ENCODE measurements around the gene AAK1. TPM values are rescaled to one million over a fixed set of nuclear protein-coding genes. Genes with fewer than 3 reads are reported as not detected.
"Not testable (repeated sequence)": the region's sequence is repeated elsewhere in the genome, so short reads cannot be mapped to it uniquely, and the experiment has no call there.

Gene AAK1
- total RNA-seq, 1 donor from 2014 or later, result 30.8 TPM

GRCh38 chr2:69659941-69660483 is 16.5 kb upstream of the AAK1 start:
- no peak for DNase-seq (ENCODE audit: low spot score)

- no peak for DNase-seq (ENCODE audit: low spot score)
Observed at GRCh38 chr2:69659349-69659748, 15.8 kb upstream of the AAK1 start.

DNA sequence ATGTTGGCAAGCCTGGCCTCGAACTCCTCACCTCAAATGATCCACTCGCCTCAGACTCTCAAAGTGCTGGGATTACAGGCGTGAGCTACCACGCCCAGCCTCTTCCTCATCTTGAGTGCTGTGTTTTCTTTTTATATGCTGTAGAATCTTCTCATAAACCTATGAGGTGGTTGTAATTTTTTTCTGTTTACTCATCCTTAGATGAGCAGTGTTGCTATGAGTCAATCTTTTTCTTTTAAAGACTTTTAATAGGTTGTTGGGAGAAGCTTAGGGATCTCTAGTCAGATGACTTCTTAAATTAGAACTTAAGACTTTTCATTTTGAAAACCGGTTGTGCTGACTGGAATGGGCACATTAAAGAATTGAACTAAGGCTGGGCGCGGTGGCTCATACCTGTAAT is 8.7 kb upstream of the AAK1 start:
- peak; percentile 23 for DNase-seq (ENCODE audit: low spot score)

DNA sequence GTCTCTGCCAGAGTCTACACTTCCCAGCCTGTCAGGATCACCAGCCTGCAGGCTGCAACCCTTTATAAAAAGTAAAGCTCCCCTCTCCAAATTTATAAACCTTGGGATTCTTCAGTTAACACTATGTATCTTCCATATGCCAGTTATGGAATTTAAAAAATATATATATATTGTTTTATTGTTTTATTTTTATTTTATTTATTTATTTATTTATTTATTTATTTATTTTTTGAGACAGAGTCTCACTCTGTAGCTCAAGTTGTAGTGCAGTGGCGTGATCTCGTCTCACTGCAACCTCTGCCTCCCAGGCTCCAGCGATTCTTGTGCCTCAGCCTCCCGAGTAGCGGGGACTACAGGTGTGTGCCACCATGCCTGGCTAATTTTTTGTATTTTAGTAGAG is 3.7 kb upstream of the AAK1 start:
- DNase-seq (ENCODE audit: low spot score), result not testable (repeated sequence)

DNA sequence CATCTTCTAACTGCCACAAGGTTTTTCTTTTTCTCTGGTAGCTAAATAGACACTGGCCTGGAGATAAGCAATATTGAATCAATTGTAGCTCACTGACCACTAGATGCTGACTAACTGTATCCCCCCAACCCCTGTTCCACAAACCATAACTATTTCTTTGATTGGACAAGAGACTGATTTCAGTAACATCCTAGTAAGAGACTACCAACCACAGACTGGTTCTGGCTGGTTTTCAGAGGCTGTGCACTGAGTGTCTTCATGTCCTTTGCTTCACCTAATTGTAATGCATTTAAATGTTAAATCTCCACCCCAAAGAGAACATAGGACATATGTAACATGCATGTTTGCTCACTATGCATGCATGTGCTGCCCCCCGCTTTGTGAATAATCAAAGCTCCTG is 3.2 kb upstream of the AAK1 start:
- DNase-seq (ENCODE audit: low spot score), result no peak

GRCh38 chr2:69645921-69646320 is 2.4 kb upstream of the AAK1 start:
- no peak for DNase-seq (ENCODE audit: low spot score)

DNA sequence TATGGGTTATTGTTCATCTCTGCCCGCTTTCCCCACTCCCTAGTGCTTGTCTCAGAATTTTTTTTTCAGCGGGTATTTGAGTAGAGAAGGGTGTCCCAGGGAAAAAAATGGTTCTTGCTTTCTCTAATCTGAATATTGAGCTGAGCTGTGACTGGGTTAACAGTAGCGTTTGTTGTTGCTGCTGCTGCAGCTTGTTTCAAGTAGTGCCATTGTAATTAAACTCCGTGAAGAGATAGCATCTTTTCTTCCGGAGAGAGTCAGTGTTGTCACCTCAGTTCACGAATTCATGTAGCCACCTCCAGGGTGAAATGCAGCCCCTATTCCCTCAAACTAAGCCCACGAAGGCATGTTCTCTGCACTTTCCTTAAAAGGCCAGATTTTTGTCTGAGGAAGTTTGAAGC is 1.5 kb upstream of the AAK1 start:
- DNase-seq (ENCODE audit: low spot score), result peak; percentile 51

GRCh38 chr2:69644506-69644979 is 1.0 kb upstream of the AAK1 start:
- peak; percentile 19 for DNase-seq (ENCODE audit: low spot score)

GRCh38 chr2:69642709-69643601 is 584 bp downstream of the AAK1 start:
- DNase-seq (ENCODE audit: low spot score), result peak; percentile 89

DNA sequence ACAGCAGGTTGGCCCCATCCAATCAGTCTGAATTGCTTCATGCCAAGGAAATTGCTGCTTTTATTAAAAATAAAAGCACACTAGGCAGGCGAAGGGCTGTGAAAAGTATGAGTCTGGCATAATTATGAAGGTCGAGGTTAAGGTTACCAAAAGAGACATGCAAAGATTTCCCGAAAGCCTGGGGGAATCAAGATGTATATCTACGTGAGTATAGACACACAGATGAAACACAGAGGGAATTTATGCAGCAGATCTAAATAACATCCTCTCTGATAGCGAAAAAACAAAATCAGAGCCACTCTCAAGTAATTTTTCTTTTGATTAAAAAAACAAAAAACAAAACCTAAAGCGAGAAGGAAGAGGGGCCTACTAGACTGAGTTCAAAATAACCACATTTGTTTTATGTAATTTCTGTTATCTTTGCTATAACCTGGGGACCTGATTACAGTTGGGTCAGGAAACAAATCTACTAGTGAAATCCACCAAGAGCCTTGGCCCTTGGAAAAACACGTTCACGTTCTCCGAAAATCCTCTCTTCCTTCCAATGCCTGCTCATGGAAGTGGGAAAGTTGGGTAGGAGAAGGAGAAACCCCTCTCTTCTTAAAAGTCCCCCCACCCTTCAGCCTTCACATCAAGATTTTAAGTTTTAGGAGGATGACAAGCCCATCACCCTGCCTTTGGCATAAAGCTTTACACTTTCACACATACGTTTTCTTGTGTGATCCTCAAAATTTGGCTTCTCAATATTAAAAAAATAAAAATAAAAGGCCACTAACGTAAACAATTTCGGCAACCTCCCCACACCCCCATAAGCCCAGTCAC is 1.4 kb downstream of the AAK1 start:
- DNase-seq (ENCODE audit: low spot score), result peak; percentile 36

DNA sequence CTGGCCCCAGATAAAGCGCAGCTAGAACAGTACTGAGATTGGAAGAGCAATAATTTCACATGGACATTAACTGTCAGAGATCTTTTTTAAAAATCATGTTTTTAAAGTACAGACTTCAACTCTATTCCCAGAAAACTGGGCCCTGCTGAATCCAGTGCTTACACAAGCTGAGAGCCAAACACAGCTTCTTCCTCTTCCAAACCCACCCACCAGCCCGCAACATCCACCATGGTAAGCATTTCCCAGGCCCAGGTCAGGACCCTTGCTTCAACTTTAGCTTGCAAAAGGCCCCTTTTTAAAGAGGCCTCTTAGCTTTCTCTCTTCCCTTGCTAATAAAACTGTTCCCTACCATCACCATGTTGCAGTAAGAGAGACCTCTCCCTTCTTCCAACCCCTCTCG is 2.1 kb downstream of the AAK1 start:
- DNase-seq (ENCODE audit: low spot score), result no peak

GRCh38 chr2:69639266-69639665 is 4.3 kb downstream of the AAK1 start:
- DNase-seq (ENCODE audit: low spot score), result peak; percentile 94

DNA sequence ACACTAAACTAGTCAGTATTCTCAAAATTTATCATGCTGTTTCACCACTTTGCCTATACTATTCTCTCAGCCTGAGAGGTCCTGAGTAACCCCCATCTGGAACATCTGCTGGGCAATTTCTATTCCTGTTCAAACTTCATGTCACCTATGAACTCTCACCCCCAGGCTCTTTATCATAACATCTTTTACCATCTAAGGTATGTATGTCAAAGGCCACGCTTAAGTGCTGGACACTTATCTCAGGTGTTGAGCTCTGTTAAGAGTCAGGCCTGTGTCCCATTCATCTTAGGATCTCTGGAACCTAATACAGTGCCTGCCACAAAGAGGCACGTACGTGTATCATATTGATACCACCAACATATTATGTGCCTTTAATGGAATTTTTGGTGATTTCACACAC is 4.9 kb downstream of the AAK1 start:
- no peak for DNase-seq (ENCODE audit: low spot score)

DNA sequence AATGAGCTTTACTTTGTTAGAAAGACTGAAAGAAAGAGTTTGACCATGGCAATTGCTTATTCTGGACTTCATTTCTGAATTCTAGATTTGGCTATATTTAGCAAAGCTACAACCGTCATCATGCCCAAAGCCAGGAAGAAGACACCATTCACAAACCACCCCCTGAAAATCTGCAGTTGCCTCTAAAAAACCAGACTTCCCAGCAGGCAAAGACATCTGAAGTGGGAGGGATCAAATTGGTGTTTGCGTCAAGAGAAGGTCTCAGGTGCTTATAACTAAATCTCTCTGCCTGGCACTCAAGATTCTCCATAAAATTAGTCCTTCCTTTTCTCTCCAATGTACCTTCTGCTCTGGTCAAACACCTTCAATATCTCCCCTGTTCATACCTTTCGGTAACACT is 5.6 kb downstream of the AAK1 start:
- DNase-seq (ENCODE audit: low spot score), result no peak

GRCh38 chr2:69636395-69636794 is 7.1 kb downstream of the AAK1 start:
- no peak for DNase-seq (ENCODE audit: low spot score)

- DNase-seq (ENCODE audit: low spot score), result no peak
Observed at GRCh38 chr2:69635432-69635831, 8.1 kb downstream of the AAK1 start.

GRCh38 chr2:69634196-69634821 is 9.2 kb downstream of the AAK1 start:
- no peak for DNase-seq (ENCODE audit: low spot score)

- DNase-seq (ENCODE audit: low spot score), result no peak
Observed at GRCh38 chr2:69631402-69631801, 12.1 kb downstream of the AAK1 start.

GRCh38 chr2:69629921-69630608 is 13.5 kb downstream of the AAK1 start:
- DNase-seq (ENCODE audit: low spot score), result no peak

GRCh38 chr2:69628325-69629021 is 15.1 kb downstream of the AAK1 start:
- DNase-seq (ENCODE audit: low spot score), result no peak
